Bronchial epithelial cell (primary cell): ENCODE results near the gene REV3L. TPM values are rescaled to one million over a fixed set of nuclear protein-coding genes. Genes with fewer than 3 reads are reported as not detected.

Experiments
- DNase-seq: peaks from one replicate; pipeline ENCODE4 v3.0.0-alpha.2; 2010; ENCODE audit warnings: low read depth
- FAIRE-seq: peaks from 2 replicates; lab custom pipeline; 2011; peaks lifted over from hg19 to GRCh38; lab: Jason Lieb, UNC
- H3K27me3 ChIP-seq: 2 replicates; pipeline ENCODE4 v1.5.1; 2011; ENCODE audit warnings: low read length; ENCODE audit not compliant: control insufficient read depth, insufficient read depth
- H3K36me3 ChIP-seq: 2 replicates; pipeline ENCODE4 v1.5.1; 2011; ENCODE audit warnings: low read length; ENCODE audit not compliant: control insufficient read depth, insufficient read depth
- H3K4me3 ChIP-seq: 2 replicates; pipeline ENCODE4 v1.5.1; 2011; ENCODE audit warnings: mild to moderate bottlenecking, low read depth, low read length, control low read depth
- total RNA-seq: library from RNA; depleted of rRNA; stranded (reverse); fragments of >200 nt; gene quantifications from 2 replicates; pipeline ENCODE4 v1.2.1, GENCODE V29; 2014
- TF ChIP-seq, protein P1 (sequence below): IDR thresholded peaks from 2 replicates; pipeline ENCODE4 v1.5.1; 2011; ENCODE audit warnings: mild to moderate bottlenecking, moderate library complexity, low read length, control low read depth, inconsistent platforms; ENCODE audit not compliant: insufficient read depth, severe bottlenecking

The REV3L gene, protein sequence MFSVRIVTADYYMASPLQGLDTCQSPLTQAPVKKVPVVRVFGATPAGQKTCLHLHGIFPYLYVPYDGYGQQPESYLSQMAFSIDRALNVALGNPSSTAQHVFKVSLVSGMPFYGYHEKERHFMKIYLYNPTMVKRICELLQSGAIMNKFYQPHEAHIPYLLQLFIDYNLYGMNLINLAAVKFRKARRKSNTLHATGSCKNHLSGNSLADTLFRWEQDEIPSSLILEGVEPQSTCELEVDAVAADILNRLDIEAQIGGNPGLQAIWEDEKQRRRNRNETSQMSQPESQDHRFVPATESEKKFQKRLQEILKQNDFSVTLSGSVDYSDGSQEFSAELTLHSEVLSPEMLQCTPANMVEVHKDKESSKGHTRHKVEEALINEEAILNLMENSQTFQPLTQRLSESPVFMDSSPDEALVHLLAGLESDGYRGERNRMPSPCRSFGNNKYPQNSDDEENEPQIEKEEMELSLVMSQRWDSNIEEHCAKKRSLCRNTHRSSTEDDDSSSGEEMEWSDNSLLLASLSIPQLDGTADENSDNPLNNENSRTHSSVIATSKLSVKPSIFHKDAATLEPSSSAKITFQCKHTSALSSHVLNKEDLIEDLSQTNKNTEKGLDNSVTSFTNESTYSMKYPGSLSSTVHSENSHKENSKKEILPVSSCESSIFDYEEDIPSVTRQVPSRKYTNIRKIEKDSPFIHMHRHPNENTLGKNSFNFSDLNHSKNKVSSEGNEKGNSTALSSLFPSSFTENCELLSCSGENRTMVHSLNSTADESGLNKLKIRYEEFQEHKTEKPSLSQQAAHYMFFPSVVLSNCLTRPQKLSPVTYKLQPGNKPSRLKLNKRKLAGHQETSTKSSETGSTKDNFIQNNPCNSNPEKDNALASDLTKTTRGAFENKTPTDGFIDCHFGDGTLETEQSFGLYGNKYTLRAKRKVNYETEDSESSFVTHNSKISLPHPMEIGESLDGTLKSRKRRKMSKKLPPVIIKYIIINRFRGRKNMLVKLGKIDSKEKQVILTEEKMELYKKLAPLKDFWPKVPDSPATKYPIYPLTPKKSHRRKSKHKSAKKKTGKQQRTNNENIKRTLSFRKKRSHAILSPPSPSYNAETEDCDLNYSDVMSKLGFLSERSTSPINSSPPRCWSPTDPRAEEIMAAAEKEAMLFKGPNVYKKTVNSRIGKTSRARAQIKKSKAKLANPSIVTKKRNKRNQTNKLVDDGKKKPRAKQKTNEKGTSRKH (N-terminal part only)
- total RNA-seq = 8.4 and 11.1 TPM in 2 replicates

DNA sequence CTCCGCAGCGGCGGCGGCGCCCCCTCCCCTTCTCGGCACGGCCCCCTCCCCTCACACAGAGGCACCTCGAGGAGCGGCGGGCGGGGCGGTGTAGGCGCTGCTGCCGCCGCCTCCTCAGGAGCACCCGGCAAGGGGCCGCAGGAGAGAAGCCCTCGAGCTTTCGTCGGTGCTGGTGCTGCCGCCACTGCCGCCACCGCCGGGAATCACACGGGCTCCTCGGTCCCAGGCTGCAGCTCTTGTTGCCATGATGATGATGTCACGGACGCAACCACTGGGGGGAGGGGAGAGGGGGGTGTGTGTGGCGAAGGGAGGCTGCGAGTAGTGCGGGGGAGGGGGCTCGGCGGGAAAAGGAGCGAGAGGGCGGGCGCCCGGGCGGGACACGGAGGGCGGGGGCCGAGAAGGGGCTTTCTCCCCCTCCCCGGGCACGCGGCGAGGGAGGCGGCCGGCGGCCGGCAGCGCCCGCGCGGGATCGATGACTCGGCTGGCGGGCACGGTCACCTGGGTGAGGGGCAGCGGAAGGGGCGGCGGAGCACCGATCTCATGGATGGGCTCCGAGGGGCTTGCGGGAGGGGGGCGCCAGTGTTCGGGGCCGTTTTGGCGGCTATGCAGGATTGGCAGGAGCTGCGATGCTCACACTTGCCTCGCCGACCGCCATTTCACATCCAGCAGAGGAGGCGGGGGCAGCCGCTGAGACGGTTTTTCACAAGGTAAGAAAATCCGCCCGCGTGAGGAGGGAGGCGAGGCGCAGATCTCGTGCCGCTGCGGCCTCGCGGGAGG is at the start of gene REV3L:
Gene REV3L, minus strand, starts transcription at position 260 of the 777 bp plus-strand sequence. CDS start 330 bp downstream, outside the sequence.
- peak; percentile 59 for DNase-seq
- TF ChIP-seq, protein P1, sequence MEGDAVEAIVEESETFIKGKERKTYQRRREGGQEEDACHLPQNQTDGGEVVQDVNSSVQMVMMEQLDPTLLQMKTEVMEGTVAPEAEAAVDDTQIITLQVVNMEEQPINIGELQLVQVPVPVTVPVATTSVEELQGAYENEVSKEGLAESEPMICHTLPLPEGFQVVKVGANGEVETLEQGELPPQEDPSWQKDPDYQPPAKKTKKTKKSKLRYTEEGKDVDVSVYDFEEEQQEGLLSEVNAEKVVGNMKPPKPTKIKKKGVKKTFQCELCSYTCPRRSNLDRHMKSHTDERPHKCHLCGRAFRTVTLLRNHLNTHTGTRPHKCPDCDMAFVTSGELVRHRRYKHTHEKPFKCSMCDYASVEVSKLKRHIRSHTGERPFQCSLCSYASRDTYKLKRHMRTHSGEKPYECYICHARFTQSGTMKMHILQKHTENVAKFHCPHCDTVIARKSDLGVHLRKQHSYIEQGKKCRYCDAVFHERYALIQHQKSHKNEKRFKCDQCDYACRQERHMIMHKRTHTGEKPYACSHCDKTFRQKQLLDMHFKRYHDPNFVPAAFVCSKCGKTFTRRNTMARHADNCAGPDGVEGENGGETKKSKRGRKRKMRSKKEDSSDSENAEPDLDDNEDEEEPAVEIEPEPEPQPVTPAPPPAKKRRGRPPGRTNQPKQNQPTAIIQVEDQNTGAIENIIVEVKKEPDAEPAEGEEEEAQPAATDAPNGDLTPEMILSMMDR = no peak

GRCh38 chr6:111531185-111531584 is 48.2 kb upstream of the REV3L start:
- H3K36me3 ChIP-seq = no peaks in the 10 kb centered on the region
- DNase-seq = no peak
- no peak for FAIRE-seq
- no peaks in the 10 kb centered on the region for H3K27me3 ChIP-seq
- no peak overlapping the region for H3K4me3 ChIP-seq
- TF ChIP-seq, protein P1 = no peak

More for the DNA sequence above, at the start of gene REV3L:
- H3K27me3 ChIP-seq = no peaks in the 10 kb centered on the region
- peak within 1 kb of the TSS; percentile 86 for H3K4me3 ChIP-seq
- no peaks in the 10 kb centered on the region for H3K36me3 ChIP-seq
- FAIRE-seq = no peak

- FAIRE-seq = no peak
Measured at GRCh38 chr6:111530667-111531066, 47.6 kb upstream of the REV3L start.

GRCh38 chr6:111530218-111530617 is 47.2 kb upstream of the REV3L start:
- DNase-seq (no peak), FAIRE-seq (no peak)
- Histone ChIP-seq H3K36me3 (no peaks in the 10 kb centered on the region), H3K27me3 (no peaks in the 10 kb centered on the region), H3K4me3 (no peak overlapping the region)
- TF ChIP-seq, protein P1 = no peak

More at GRCh38 chr6:111530667-111531066, 47.6 kb upstream of the REV3L start:
- H3K27me3 ChIP-seq = no peaks in the 10 kb centered on the region
- TF ChIP-seq, protein P1 = no peak
- no peak overlapping the region for H3K4me3 ChIP-seq
- no peaks in the 10 kb centered on the region for H3K36me3 ChIP-seq
- no peak for DNase-seq

GRCh38 chr6:111527367-111527766 is 44.3 kb upstream of the REV3L start:
- H3K4me3 ChIP-seq = no peak overlapping the region
- no peaks in the 10 kb centered on the region for H3K36me3 ChIP-seq
- FAIRE-seq = no peak
- no peak for DNase-seq
- no peaks in the 10 kb centered on the region for H3K27me3 ChIP-seq
- TF ChIP-seq, protein P1 = no peak
